OCI-M1 (cell line): ENCODE data around the gene NXN.
"Not testable (repeated sequence)": the region's sequence is repeated elsewhere in the genome, so short reads cannot be mapped to it uniquely, and the experiment has no call there.

Source experiments
- DNase-seq: peaks from one replicate; lab custom pipeline; 2025; lab: John Stamatoyannopoulos, UW

The NXN gene

DNA sequence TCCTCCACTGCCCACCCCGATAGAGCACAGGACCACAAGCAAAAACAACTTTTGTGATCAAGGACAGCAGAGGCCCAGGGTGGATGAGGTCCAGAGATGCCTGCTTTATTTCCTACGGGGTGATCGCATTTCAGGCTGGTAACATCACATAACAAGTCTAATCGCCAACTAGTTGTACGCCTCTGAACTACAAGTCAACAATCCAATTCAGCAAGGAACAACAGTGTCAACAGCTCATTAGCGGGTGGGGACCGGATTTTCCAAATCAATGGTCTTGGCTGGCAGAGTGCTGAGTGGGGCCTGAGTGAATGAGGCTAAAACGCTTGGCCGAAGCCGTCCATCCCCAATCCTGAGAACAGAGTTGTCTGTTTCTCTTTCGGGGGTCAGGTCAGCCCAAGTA lies 180.3 kb downstream of the NXN start:
- DNase-seq, result no peak

DNA sequence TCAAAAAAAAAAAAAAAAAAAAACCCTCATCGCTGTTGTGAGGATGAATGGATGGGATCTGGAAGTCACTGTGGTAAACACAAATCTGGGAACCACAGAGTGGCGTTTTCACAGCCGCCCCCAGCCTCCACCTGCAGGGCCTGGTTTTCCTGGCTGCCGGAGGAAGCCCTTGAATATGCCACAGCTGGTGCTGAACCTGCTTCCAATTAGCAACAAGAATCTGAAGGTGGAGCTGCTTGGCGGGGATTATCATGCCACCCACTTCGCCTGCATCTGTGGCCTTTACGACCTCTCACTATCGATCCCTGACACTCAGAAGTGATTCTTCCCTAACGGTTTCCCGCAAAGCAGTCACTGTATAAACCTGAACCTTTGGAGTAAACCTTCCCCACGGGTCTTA lies 181.3 kb downstream of the NXN start:
- DNase-seq, result no peak

DNA sequence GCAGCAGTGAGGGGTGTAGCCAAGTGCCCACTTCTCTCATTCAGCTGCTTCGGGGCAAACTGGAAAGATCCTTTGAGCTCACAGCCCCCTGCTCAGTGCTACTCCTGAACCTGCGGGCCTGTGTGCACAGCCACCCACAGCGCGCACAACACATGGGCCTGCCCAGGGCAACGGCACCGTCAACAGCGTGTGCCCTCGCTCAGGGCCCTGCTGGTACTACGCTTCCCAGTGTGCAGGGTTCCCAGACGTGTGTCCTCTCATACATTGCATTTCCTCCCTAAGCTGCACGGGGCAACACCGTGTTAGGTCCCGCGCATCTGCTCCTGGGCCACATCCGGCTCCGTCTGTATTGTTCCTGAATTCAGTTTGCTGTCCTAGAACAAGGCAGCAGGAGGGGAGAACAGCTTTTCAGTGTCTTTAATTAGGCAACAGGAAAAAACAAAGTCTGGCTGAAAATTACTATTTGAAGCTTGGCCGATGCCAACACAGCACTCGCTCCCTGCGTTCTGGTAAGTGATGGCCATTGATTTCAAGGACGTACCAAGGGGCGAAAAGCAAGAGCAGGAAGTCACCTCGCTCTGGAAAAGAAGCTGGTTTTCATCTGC lies 182.2 kb downstream of the NXN start:
- DNase-seq, result no peak

- no peak for DNase-seq
Observed at GRCh38 chr17:796609-797008, 183.0 kb downstream of the NXN start.

DNA sequence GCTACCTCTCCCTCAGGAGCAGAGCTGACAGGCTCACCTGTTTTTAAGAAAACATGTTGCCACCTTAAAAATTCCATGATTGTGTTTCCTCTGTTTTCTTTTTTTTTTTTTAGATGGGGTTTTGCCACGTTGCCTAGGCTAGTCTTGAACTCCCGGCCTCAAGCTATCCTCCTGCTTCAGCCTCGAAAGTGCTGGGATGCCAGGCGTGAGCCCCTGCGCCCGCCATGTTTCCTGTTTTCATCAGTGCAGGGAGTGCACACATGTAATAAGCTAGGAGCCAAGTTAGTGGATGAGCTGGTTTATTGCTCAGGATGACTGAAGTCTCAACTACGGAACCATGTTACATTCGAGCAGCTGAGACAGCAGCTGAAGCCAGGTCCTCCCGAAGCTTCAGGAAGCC lies 183.9 kb downstream of the NXN start:
- no peak for DNase-seq

GRCh38 chr17:795276-795675 lies 184.3 kb downstream of the NXN start:
- no peak for DNase-seq

GRCh38 chr17:794876-795275 lies 184.7 kb downstream of the NXN start:
- DNase-seq, result peak; percentile 66

- no peak for DNase-seq
Observed at GRCh38 chr17:792277-792676, 187.3 kb downstream of the NXN start.

DNA sequence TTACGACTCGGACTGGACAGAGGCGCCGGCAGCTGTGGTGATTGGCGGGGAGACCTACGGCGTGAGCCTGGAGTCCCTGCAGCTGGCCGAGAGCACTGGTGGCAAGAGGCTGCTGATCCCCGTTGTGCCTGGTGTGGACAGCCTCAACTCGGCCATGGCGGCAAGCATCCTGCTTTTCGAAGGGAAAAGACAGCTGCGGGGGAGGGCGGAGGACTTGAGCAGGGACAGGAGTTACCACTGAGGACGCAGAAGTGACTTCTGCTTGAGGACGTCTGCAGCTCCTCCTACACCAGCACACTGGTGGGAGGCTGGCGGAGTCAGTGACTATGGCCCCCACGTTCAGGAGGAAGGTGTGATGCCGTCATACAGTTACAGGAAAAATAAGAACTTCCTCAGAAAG lies 187.7 kb downstream of the NXN start:
- DNase-seq, result no peak

- not testable (repeated sequence) for DNase-seq
Observed at GRCh38 chr17:790874-791247, 188.7 kb downstream of the NXN start.

DNA sequence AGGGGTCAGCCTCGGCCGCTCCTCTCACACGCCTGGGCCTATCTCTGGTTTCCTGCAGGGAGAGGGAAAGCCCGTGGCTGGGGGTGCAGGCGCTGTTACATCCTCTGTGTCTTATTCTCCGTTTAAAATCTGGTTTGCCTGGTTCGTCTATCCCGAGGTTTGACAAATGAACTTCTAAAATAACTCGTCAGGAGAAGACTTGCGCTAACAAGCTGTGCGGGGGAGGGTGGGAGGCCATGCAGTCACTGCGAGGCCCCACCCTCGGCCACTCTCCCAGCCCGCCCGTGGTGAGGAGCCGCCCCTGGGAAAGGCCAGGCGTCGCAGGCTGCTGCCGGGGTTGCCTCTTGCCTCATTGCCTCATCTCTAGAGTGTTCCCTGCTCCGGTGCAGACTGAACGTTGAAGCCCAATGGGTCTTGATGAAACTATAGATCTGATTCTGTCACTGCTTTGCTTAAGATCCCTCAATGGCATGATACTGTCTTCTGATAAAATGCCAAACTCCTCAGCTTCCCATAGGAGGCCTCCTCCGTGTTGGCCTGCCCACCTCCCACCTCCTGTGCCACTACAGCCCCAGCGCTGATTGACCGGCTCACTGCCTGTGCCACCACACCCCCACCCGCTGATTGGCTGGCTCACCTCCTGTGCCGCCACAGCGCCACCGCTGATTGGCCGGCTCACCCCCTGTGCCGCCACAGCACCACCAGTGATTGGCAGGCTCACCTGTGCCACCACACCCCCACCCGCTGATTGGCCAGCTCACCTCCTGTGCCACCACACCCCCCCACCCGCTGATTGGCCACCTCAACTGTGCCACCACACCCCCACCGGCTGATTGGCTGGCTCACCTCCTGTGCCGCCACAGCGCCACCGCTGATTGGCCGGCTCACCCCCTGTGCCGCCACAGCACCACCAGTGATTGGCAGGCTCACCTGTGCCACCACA lies 189.4 kb downstream of the NXN start:
- DNase-seq, result not testable (repeated sequence)

DNA sequence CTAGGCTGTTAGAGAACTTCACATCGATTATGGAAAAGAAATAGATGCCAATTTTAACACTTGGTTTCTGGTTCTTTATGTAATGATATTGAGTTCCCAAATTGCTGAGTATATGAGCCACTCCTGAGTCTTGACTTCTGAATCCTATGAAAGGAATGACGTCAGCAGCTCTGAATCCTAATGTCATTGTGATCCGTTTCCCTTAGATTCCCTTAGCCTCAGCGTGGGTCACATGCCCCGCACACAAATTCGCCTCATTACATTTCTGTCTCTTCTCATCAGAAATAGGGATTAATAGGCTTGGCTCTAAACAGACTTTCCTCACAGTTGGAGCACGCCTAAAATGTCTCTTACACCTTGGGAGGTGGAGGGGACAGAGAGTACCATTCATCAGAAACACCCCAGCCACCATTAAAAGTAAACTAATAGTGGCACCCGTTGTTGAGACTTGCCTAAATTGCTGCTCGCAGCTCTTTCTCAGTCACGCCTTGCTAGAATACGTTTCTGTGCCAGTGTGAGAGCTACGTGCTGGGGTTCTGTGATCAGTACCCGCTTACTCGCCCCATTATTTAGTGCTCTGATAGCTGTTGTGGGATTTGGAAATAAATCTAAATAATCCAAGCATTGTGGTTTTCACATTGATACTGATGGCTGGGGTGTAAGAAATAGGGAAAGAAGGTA lies 190.3 kb downstream of the NXN start:
- no peak for DNase-seq

DNA sequence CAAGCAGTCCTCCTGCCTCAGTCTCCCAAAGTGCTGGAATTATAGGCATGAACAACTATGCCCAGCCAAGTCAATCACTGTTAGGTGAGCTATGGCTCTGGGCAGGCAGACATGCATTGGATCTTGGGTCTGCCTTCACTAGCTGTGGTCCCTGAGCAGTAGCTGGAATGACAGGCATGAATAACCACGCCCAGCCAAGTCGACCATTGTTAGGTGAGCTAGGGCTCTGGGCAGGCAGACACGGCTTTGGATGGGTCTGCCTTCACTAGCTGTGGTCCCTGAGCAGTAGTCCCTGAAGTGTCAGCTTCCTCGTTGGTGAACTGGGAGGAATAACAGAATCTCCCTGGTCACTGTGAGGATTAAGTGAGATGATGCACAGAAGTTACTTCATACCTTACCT lies 191.0 kb downstream of the NXN start:
- no peak for DNase-seq

- no peak for DNase-seq
Observed at GRCh38 chr17:787641-788221, 191.8 kb downstream of the NXN start.

DNA sequence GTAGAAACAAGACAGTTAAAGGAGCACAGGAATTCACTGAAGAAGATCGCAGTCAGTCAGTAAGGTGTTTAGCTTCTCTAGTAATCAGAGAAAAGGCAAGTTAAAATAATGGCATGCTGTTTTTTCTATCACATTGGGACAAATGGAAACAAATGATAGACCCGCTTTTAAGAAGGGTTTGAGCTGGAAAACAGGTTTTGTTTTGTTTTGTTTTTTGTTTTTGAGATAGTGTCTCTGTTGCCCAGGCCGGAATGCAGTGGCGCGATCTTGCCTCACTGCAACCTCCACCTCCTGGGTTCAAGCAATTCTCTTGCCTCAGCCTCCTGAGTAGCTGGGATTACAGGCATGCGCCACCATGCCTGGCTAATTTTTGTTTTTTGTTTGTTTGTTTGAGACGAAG lies 193.7 kb downstream of the NXN start:
- not testable (repeated sequence) for DNase-seq

GRCh38 chr17:784143-784542 lies 195.4 kb downstream of the NXN start:
- DNase-seq, result no peak

DNA sequence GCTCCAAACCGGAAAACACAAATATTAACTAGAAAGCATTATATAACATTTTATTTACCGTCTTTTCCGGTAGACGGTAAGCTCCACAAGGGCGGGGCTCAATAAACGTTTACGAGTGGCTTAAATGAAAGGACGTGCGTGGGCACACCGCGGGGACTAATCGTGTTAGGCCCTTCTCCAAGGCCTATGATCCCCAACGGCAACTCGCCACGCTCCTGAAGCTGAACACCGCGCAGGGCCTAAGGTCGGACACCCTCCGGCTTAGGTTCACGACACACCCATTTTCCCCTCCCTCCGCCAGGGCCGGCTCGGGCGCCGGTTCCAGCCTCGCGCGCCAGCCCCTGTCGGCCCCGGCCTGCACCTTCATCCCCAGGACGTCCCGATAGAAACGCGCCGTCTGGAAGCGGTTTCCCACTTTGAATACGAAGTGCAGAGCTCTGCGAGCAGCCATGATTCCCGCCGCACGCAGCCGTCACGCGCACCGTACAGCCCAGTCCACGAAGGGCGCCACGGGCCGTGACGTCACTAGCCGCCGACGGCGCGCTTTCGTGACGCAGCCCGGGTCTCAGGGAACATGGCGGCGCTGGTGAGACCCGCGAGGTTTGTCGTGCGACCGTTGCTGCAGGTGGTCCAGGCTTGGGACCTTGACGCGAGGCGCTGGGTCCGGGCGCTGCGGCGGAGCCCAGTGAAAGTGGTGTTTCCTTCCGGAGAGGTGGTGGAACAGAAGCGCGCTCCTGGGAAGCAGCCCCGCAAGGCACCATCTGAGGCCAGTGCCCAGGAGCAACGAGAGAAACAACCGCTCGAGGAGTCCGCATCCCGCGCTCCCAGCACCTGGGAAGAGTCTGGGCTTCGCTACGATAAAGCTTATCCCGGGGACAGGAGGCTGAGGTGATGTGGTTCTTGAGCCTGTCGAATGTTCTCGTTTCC lies 197.5 kb downstream of the NXN start, which contains the start of the genes GLOD4 and MRM3:
Gene GLOD4 (minus strand): TSS at position 476 of the 927 bp plus-strand sequence. CDS start 25 bp downstream, at position 451.
Gene MRM3 (plus strand): TSS at position 549 of the 927 bp plus-strand sequence. CDS start 26 bp downstream, at position 575.
- peak; percentile 86 for DNase-seq

- DNase-seq, result no peak
Observed at GRCh38 chr17:778096-778495, 201.5 kb downstream of the NXN start.

- DNase-seq, result no peak
Observed at GRCh38 chr17:774313-774584, 205.3 kb downstream of the NXN start.

GRCh38 chr17:773467-774312 lies 205.9 kb downstream of the NXN start:
- no peak for DNase-seq

- DNase-seq, result no peak
Observed at GRCh38 chr17:773016-773415, 206.6 kb downstream of the NXN start.
